GM23338 (cell line): ENCODE measurements around the gene PLCD3. TPM values are rescaled to one million over a fixed set of nuclear protein-coding genes. Genes with fewer than 3 reads are reported as not detected.

Experiments
- ATAC-seq: fragments of 200-7000 bp; cut with Tn5 transposase; 3 replicates; pipeline ENCODE4 v1.9.1; 2020
- DNase-seq: peaks from one replicate; pipeline ENCODE4 v3.0.0-alpha.2; 2015; ENCODE audit warnings: low spot score
- H2AFZ ChIP-seq: fragments of 200-600 bp; sonication (generic); 2 replicates; pipeline ENCODE4 v1.8.0; 2016; ENCODE audit warnings: antibody characterized with exemption, mild to moderate bottlenecking, moderate library complexity
- H3F3A ChIP-seq: fragments of 200-600 bp; sonication (generic); replicated peaks from 2 replicates; pipeline ENCODE4 v1.8.0; 2017; ENCODE audit warnings: antibody characterized with exemption, mixed run types, low read depth
- H3K27ac ChIP-seq: fragments of 200-600 bp; sonication (generic); 2 replicates; pipeline ENCODE4 v1.6.1; 2016; ENCODE audit warnings: low read depth
- H3K27me3 ChIP-seq: fragments of 200-600 bp; sonication (generic); 2 replicates; pipeline ENCODE4 v1.8.0; 2016; ENCODE audit warnings: mild to moderate bottlenecking, mixed run types, moderate library complexity; ENCODE audit not compliant: insufficient read depth
- H3K36me3 ChIP-seq: fragments of 200-600 bp; sonication (generic); 2 replicates; pipeline ENCODE4 v1.8.0; 2016; ENCODE audit warnings: mild to moderate bottlenecking; ENCODE audit not compliant: insufficient read depth
- H3K4me1 ChIP-seq: fragments of 200-600 bp; sonication (generic); 2 replicates; pipeline ENCODE4 v1.8.0; 2016; ENCODE audit warnings: mild to moderate bottlenecking, moderate library complexity; ENCODE audit not compliant: insufficient read depth
- H3K4me2 ChIP-seq: fragments of 200-600 bp; sonication (generic); 2 replicates; pipeline ENCODE4 v1.7.1; 2017; ENCODE audit warnings: mixed run types
- H3K4me3 ChIP-seq: fragments of 200-600 bp; sonication (generic); 2 replicates; pipeline ENCODE4 v1.6.1; 2016; ENCODE audit warnings: mixed run types
- H3K79me2 ChIP-seq: fragments of 200-600 bp; sonication (generic); replicated peaks from 2 replicates; pipeline ENCODE4 v1.8.0; 2017; ENCODE audit warnings: mild to moderate bottlenecking; ENCODE audit not compliant: insufficient read depth
- H3K9me2 ChIP-seq: fragments of 200-600 bp; sonication (generic); 2 replicates; pipeline ENCODE4 v1.8.0; 2017; ENCODE audit not compliant: insufficient read depth
- H4K20me1 ChIP-seq: fragments of 200-600 bp; sonication (generic); replicated peaks from 2 replicates; pipeline ENCODE4 v1.8.0; 2017; ENCODE audit warnings: mild to moderate bottlenecking; ENCODE audit not compliant: insufficient read depth
- H3K27ac Mint-ChIP-seq: 2 replicates; pipeline ENCODE4 v1.8.0; 2020; ENCODE audit warnings: inconsistent platforms, mild to moderate bottlenecking, moderate library complexity, mixed read lengths
- H3K27me3 Mint-ChIP-seq: 3 replicates; pipeline ENCODE4 v1.8.0; 2022; ENCODE audit warnings: low read depth, mild to moderate bottlenecking, moderate library complexity, mixed read lengths, inconsistent platforms; ENCODE audit not compliant: insufficient read depth, poor library complexity
- H3K36me3 Mint-ChIP-seq: 3 replicates; pipeline ENCODE4 v1.8.0; 2021; ENCODE audit warnings: low read depth, mild to moderate bottlenecking, inconsistent platforms, moderate library complexity, mixed read lengths
- H3K4me1 Mint-ChIP-seq: 3 replicates; pipeline ENCODE4 v1.8.0; 2020; ENCODE audit warnings: mild to moderate bottlenecking, inconsistent platforms, mixed read lengths
- H3K4me3 Mint-ChIP-seq: 3 replicates; pipeline ENCODE4 v1.8.0; 2021; ENCODE audit warnings: moderate library complexity, mild to moderate bottlenecking, inconsistent platforms, mixed read lengths
- H3K9me3 Mint-ChIP-seq: 3 replicates; pipeline ENCODE4 v1.8.0; 2020; ENCODE audit warnings: moderate library complexity, mild to moderate bottlenecking, inconsistent platforms, mixed read lengths
- CREB1 ChIP-seq: fragments of 250-450 bp; sonication (Bioruptor Pico); IDR thresholded peaks from 2 replicates; pipeline ENCODE4 v1.5.0; 2020; ENCODE audit warnings: low read depth, mild to moderate bottlenecking, moderate library complexity
- EZH2 ChIP-seq: fragments of 200-600 bp; sonication (generic); IDR thresholded peaks from one replicate; pipeline ENCODE4 v1.8.0; 2017; ENCODE audit warnings: antibody characterized with exemption, mild to moderate bottlenecking, low read depth; ENCODE audit not compliant: unreplicated experiment
- EZH2phosphoT487 ChIP-seq: fragments of 200-600 bp; sonication (generic); IDR thresholded peaks from one replicate; pipeline ENCODE4 v1.8.1; 2018; ENCODE audit warnings: antibody characterized with exemption; ENCODE audit not compliant: unreplicated experiment
- JUNB ChIP-seq: IDR thresholded peaks from one replicate; pipeline ENCODE4 v1.6.1; 2016; ENCODE audit warnings: antibody characterized with exemption; ENCODE audit not compliant: unreplicated experiment
- NANOG ChIP-seq: IDR thresholded peaks from 2 replicates; pipeline ENCODE4 v1.6.1; 2016; ENCODE audit warnings: antibody characterized with exemption, borderline replicate concordance
- POLR2AphosphoS5 ChIP-seq: IDR thresholded peaks from 2 replicates; pipeline ENCODE4 v1.6.1; 2016; ENCODE audit warnings: antibody characterized with exemption, low read depth
- STAT1 ChIP-seq: IDR thresholded peaks from one replicate; pipeline ENCODE4 v1.6.1; 2016; ENCODE audit warnings: antibody characterized with exemption; ENCODE audit not compliant: unreplicated experiment
- ZNF114 ChIP-seq: fragments of 250-450 bp; sonication (Bioruptor Pico); IDR thresholded peaks from 2 replicates; pipeline ENCODE4 v1.5.0; 2020; ENCODE audit warnings: mild to moderate bottlenecking, moderate library complexity
- ZNF331 ChIP-seq: fragments of 250-450 bp; sonication (Bioruptor Pico); IDR thresholded peaks from 2 replicates; pipeline ENCODE4 v1.5.0; 2020; ENCODE audit warnings: low read depth, mild to moderate bottlenecking, moderate library complexity
- polyA plus RNA-seq: library from polyadenylated mRNA; unstranded; fragments of >200 nt; fragmentation: Nextera tagmentation; extraction: Ambion mirVana; gene quantifications from 2 replicates; pipeline ENCODE4 v1.2.1, GENCODE V29; 2016
- total RNA-seq: library from RNA; depleted of rRNA; stranded (reverse); fragments of >200 nt; shearing (Covaris generic); gene quantifications from 2 replicates; pipeline ENCODE4 v1.2.3, GENCODE V29; 2014
- TF ChIP-seq, protein P1 (sequence below): fragments of 250-450 bp; sonication (Bioruptor Pico); IDR thresholded peaks from 2 replicates; pipeline ENCODE4 v1.5.0; 2020; ENCODE audit warnings: mild to moderate bottlenecking, moderate library complexity
- TF ChIP-seq, protein P2 (sequence below): IDR thresholded peaks from one replicate; pipeline ENCODE4 v1.6.1; 2018; ENCODE audit warnings: antibody characterized with exemption; ENCODE audit not compliant: unreplicated experiment
- TF ChIP-seq, protein P3 (sequence below), 2 experiments: fragments of 200-600 bp in 1 of 2; sonication (generic) in 1 of 2; conservative IDR thresholded peaks; 2 replicates each; pipeline versions ENCODE4 v1.5.1 to v1.6.1; 2016 to 2017; ENCODE audit warnings: antibody characterized with exemption in 2 of 2, low read depth in 2 of 2, mild to moderate bottlenecking in 2 of 2, moderate library complexity in 1 of 2

Gene PLCD3
- total and polyA plus RNA-seq, 2 experiments from 2014 or later, result 3.0 to 32.1 TPM

DNA sequence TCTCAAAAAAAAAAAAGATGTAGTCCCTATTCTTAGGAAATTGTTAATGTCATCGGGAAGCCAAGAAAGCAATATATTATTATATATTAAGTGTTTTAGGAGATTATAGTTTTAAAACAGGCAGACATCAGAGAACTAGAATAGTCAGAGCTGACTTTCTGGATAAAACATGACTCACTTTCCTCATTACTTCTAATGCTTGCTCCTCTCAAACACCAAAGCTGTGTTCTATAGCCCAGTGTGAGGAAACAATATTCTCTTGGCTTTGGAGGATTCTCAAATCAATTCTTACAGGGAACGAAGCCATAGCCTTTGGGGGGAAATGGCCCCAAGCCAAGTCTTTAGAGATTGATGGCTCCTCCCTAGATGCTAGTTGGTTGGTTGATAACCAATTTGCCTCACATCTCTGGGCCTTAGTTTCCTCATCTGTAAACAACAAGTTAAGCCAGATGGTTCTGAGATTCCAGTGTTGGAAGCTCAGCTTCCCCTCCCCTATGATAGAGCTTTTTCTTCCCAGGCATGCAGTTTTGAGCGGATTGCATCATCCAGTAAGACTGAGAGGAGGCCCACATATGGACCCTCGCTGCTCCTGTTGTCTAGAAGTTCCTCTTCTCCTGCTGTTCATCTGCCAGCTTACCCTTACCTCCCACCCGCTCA is 58.8 kb downstream of the PLCD3 start:
- TF ChIP-seq, protein P1, sequence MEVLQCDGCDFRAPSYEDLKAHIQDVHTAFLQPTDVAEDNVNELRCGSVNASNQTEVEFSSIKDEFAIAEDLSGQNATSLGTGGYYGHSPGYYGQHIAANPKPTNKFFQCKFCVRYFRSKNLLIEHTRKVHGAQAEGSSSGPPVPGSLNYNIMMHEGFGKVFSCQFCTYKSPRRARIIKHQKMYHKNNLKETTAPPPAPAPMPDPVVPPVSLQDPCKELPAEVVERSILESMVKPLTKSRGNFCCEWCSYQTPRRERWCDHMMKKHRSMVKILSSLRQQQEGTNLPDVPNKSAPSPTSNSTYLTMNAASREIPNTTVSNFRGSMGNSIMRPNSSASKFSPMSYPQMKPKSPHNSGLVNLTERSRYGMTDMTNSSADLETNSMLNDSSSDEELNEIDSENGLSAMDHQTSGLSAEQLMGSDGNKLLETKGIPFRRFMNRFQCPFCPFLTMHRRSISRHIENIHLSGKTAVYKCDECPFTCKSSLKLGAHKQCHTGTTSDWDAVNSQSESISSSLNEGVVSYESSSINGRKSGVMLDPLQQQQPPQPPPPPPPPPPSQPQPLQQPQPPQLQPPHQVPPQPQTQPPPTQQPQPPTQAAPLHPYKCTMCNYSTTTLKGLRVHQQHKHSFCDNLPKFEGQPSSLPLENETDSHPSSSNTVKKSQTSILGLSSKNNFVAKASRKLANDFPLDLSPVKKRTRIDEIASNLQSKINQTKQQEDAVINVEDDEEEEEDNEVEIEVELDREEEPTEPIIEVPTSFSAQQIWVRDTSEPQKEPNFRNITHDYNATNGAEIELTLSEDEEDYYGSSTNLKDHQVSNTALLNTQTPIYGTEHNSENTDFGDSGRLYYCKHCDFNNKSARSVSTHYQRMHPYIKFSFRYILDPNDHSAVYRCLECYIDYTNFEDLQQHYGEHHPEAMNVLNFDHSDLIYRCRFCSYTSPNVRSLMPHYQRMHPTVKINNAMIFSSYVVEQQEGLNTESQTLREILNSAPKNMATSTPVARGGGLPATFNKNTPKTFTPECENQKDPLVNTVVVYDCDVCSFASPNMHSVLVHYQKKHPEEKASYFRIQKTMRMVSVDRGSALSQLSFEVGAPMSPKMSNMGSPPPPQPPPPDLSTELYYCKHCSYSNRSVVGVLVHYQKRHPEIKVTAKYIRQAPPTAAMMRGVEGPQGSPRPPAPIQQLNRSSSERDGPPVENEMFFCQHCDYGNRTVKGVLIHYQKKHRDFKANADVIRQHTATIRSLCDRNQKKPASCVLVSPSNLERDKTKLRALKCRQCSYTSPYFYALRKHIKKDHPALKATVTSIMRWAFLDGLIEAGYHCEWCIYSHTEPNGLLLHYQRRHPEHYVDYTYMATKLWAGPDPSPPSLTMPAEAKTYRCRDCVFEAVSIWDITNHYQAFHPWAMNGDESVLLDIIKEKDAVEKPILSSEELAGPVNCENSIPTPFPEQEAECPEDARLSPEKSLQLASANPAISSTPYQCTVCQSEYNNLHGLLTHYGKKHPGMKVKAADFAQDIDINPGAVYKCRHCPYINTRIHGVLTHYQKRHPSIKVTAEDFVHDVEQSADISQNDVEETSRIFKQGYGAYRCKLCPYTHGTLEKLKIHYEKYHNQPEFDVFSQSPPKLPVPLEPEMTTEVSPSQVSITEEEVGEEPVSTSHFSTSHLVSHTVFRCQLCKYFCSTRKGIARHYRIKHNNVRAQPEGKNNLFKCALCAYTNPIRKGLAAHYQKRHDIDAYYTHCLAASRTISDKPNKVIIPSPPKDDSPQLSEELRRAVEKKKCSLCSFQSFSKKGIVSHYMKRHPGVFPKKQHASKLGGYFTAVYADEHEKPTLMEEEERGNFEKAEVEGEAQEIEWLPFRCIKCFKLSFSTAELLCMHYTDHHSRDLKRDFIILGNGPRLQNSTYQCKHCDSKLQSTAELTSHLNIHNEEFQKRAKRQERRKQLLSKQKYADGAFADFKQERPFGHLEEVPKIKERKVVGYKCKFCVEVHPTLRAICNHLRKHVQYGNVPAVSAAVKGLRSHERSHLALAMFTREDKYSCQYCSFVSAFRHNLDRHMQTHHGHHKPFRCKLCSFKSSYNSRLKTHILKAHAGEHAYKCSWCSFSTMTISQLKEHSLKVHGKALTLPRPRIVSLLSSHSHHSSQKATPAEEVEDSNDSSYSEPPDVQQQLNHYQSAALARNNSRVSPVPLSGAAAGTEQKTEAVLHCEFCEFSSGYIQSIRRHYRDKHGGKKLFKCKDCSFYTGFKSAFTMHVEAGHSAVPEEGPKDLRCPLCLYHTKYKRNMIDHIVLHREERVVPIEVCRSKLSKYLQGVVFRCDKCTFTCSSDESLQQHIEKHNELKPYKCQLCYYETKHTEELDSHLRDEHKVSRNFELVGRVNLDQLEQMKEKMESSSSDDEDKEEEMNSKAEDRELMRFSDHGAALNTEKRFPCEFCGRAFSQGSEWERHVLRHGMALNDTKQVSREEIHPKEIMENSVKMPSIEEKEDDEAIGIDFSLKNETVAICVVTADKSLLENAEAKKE (CRISPR knock-in tag), result no peak
- TF ChIP-seq, protein P2, sequence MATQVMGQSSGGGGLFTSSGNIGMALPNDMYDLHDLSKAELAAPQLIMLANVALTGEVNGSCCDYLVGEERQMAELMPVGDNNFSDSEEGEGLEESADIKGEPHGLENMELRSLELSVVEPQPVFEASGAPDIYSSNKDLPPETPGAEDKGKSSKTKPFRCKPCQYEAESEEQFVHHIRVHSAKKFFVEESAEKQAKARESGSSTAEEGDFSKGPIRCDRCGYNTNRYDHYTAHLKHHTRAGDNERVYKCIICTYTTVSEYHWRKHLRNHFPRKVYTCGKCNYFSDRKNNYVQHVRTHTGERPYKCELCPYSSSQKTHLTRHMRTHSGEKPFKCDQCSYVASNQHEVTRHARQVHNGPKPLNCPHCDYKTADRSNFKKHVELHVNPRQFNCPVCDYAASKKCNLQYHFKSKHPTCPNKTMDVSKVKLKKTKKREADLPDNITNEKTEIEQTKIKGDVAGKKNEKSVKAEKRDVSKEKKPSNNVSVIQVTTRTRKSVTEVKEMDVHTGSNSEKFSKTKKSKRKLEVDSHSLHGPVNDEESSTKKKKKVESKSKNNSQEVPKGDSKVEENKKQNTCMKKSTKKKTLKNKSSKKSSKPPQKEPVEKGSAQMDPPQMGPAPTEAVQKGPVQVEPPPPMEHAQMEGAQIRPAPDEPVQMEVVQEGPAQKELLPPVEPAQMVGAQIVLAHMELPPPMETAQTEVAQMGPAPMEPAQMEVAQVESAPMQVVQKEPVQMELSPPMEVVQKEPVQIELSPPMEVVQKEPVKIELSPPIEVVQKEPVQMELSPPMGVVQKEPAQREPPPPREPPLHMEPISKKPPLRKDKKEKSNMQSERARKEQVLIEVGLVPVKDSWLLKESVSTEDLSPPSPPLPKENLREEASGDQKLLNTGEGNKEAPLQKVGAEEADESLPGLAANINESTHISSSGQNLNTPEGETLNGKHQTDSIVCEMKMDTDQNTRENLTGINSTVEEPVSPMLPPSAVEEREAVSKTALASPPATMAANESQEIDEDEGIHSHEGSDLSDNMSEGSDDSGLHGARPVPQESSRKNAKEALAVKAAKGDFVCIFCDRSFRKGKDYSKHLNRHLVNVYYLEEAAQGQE, result no peak
- TF ChIP-seq EZH2phosphoT487, result no peak
- no peak for TF ChIP-seq EZH2
- TF ChIP-seq CREB1 (CRISPR knock-in tag), result no peak
- no peak for TF ChIP-seq ZNF331
- TF ChIP-seq, protein P3, sequence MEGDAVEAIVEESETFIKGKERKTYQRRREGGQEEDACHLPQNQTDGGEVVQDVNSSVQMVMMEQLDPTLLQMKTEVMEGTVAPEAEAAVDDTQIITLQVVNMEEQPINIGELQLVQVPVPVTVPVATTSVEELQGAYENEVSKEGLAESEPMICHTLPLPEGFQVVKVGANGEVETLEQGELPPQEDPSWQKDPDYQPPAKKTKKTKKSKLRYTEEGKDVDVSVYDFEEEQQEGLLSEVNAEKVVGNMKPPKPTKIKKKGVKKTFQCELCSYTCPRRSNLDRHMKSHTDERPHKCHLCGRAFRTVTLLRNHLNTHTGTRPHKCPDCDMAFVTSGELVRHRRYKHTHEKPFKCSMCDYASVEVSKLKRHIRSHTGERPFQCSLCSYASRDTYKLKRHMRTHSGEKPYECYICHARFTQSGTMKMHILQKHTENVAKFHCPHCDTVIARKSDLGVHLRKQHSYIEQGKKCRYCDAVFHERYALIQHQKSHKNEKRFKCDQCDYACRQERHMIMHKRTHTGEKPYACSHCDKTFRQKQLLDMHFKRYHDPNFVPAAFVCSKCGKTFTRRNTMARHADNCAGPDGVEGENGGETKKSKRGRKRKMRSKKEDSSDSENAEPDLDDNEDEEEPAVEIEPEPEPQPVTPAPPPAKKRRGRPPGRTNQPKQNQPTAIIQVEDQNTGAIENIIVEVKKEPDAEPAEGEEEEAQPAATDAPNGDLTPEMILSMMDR (conservative IDR thresholded peaks at IDR 0.05; ENCODE audit: low read depth in 2 of 2), result no peak
- no peak for TF ChIP-seq JUNB
- no peak for TF ChIP-seq STAT1
- TF ChIP-seq POLR2AphosphoS5, result no peak
- no peak for TF ChIP-seq ZNF114
- TF ChIP-seq NANOG, result no peak
- Mint-ChIP-seq H3K4me3 (no peak overlapping the region), H3K9me3 (no peaks in the 10 kb centered on the region), H3K27me3 (peaks cover 9% of the 10 kb centered on the region), H3K36me3 (peaks cover 46% of the 10 kb centered on the region), H3K27ac (peak overlapping the region; percentile 82), H3K4me1 (peaks cover 4% of the 10 kb centered on the region; the same call in 2 of the 3 replicates)
- no peaks in the 10 kb centered on the region for H3K4me1 ChIP-seq
- H3K27me3 ChIP-seq, result no peaks in the 10 kb centered on the region
- H3K4me3 ChIP-seq, result no peak overlapping the region
- 0 out of 2 replicates have a peak, but pooled peaks cover 9% of the 10 kb centered on the region for H3K36me3 ChIP-seq
- no peak for DNase-seq
- peaks cover 29% of the 10 kb centered on the region for H4K20me1 ChIP-seq
- H3K4me2 ChIP-seq, result no peak overlapping the region
- no peak for ATAC-seq
- peaks cover 98% of the 10 kb centered on the region for H3K79me2 ChIP-seq
- peak overlapping the region; percentile 51; the same call in 1 of the 2 replicates for H3K27ac ChIP-seq
- H3F3A ChIP-seq, result 0 out of 2 replicates have a peak, but pooled peaks cover 4% of the 10 kb centered on the region
- H2AFZ ChIP-seq, result no peak overlapping the region
- no peaks in the 10 kb centered on the region for H3K9me2 ChIP-seq
